ENCODE measurements around the gene POU6F2.

Gene POU6F2

DNA sequence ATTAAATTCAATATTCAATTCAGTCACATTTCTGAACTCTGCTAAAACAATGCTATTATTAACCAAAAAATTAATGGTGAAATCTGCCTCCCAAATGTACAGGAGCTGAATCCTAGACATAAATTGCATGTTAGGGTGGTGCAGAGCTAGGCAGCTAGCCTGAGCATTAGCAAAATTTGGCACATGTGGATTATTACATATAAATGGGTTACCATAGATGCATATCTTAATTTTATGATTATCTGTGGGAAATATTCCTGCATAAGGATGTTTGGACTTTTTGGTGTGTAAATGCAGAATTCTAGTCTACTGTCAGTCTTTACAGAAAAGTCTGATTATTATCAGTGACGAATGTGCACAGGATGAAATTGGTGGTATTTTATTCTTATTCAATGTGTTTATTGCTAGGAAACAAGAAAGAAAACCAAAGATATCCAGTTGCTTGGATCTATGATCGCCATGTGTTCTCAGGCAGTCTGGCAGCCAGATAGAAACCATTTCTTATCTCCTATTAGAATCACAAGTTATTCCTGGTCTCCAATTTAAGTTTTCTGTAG is 150.7 kb downstream of the POU6F2 start:
- no peak for TF ChIP-seq CTCF (IDR thresholded peaks at IDR 0.05; ENCODE audit: low read depth, low read length)
- no peak for DNase-seq (ENCODE audit: low read depth in 2 of 2)
- no peak overlapping the region for H3K4me3 ChIP-seq (replicated peaks in 1 of 2; ENCODE audit: low read depth in 2 of 2, low read length in 2 of 2)

DNA sequence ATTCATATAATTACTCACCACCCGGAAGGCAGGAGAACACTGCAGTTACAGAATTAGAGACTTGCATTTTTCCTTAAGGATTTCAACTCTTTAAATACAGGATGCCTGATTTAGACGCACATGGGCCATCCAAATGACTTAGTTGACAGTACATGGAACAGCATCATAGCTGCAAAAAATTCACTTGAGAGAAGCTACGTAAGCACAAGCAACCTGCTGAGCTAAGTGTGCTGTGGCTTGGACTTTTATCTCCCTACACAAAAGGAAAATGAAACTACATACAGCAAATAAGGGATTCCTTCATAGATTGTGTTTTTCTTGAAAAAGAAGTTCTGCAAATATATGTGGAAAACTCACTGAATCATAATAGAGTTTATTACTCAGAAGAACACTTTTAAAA is 152.6 kb downstream of the POU6F2 start:
- no peak overlapping the region for H3K4me3 ChIP-seq (replicated peaks in 1 of 2; ENCODE audit: low read depth in 2 of 2, low read length in 2 of 2)
- TF ChIP-seq CTCF (IDR thresholded peaks at IDR 0.05; ENCODE audit: low read depth, low read length), result no peak
- DNase-seq (ENCODE audit: low read depth in 2 of 2), result no peak

DNA sequence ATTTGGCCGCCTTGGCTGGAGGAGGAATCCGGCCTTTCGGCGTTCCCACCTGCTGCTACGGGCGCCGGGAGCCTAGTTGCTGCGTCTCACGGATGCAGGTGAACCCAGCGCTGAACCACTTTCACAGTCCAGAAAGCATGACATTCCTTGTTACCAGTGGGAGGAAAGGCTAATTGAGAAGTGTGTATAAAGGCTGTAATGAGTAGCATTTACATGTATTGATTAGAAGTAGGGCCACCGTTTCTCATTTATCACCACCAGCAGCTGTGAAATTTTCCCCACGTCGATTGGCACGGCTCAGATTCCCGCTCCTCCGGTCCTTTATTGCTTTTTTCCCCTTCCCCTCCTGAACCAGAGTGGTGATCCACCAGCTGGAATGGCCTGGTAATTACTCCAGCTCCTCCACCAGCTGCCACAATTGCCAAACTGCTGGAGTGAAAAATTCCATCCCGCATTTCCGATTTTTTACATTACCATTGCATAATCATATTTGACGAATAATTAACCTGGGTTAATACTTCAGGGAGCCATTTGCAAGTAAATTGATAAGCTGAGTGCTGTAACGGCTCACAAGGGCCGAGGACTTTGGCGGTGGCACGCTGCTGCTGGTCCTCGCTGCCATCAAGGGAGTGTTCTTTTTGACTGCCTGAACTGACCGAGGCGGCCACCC is 153.3 kb downstream of the POU6F2 start:
- TF ChIP-seq CTCF (IDR thresholded peaks at IDR 0.05; ENCODE audit: low read depth, low read length), result no peak
- DNase-seq (ENCODE audit: low read depth in 2 of 2), result no peak
- H3K4me3 ChIP-seq (replicated peaks in 1 of 2; ENCODE audit: low read depth in 2 of 2, low read length in 2 of 2), result no peak overlapping the region

DNA sequence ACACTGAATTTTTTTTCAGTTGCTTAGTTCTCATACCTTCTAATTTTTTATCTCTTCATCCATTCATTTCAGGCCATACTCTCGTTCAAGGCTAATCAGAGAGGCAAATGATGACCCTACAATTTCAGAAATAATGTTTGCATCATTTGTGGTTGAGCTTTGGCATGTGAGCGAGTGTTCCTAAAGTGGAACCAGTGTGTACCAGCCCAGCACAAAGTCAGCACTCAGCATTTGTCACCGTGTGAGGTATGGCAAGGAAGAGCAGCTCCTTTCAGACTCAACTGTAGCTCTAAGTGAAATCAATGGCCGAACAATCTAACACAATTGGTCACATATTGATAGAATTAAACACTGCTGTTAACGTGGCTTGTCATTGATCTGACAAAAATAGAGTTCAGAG is 154.6 kb downstream of the POU6F2 start:
- TF ChIP-seq CTCF (IDR thresholded peaks at IDR 0.05; ENCODE audit: low read depth, low read length), result no peak
- no peak overlapping the region for H3K4me3 ChIP-seq (replicated peaks in 1 of 2; ENCODE audit: low read depth in 2 of 2, low read length in 2 of 2)
- DNase-seq (ENCODE audit: low read depth in 2 of 2), result no peak

DNA sequence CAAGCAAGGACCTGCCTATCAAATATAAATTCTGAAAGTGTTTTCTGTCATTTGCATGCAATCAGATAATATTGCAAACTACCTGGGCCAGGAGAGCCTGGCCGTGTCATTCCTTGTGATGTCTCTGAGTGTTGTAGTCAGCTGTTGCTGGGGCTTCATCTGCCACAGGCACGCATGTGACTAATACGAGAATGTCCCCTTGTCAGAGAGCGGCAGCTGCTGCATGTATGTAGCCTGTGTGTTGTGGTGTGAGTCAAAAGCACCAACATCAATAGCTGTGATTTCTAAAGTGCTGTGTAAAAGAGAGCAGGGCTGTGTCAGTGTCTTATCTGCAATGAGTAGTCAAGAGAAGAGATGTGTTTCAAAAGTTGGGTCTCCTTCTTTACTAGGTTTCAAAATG is 155.4 kb downstream of the POU6F2 start:
- DNase-seq (ENCODE audit: low read depth in 2 of 2), result no peak
- no peak overlapping the region for H3K4me3 ChIP-seq (replicated peaks in 1 of 2; ENCODE audit: low read depth in 2 of 2, low read length in 2 of 2)
- TF ChIP-seq CTCF (IDR thresholded peaks at IDR 0.05; ENCODE audit: low read depth, low read length), result no peak

DNA sequence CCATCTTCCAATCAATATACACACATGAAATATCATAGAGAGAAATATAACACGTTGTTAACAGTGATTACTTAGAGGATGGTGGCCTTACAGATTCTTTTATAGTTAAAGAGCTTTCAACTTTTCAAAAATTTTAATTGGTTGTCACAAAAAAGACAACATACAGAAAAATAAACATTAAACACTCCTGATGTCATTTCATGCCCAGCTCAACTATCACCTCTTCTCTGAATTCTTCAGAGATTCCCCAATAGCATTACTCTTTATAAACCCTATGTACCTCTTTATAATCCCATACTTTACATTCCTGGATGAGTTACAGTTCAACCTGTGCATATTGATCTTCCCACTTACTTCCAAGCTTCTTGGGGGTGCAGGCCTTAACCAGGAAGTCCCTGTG is 159.8 kb downstream of the POU6F2 start:
- no peak for TF ChIP-seq CTCF (IDR thresholded peaks at IDR 0.05; ENCODE audit: low read depth, low read length)
- DNase-seq (ENCODE audit: low read depth in 2 of 2), result no peak

DNA sequence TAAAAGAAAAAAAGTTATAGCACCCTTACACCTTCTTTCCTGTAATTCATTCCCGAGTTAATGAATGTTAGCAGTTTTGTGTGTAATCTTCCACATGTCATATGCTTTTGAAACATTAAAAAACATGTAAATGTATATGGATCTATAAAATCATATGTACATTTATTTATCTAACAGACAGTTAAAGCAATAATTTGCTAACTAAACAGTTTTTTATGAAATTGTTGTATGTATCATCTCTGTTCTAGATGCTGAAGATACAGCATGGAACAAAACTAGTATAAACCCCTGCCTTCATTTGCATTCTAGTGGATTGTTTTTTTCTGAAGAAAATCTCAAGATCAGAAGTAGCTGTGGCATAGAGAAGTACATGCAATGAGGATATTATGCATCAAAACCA is 165.0 kb downstream of the POU6F2 start:
- H3K4me3 ChIP-seq (replicated peaks in 1 of 2; ENCODE audit: low read depth in 2 of 2, low read length in 2 of 2), result no peak overlapping the region
- no peak for TF ChIP-seq CTCF (IDR thresholded peaks at IDR 0.05; ENCODE audit: low read depth, low read length)
- no peak for DNase-seq (ENCODE audit: low read depth in 2 of 2)

More for the DNA sequence above, 159.8 kb downstream of the POU6F2 start:
- H3K4me3 ChIP-seq (replicated peaks in 1 of 2; ENCODE audit: low read depth in 2 of 2, low read length in 2 of 2), result no peak overlapping the region

Data from cardiac fibroblast (primary cell).